Hematopoietic multipotent progenitor cell (in vitro differentiated cells): ENCODE results near the gene IWS1. TPM values are rescaled to one million over a fixed set of nuclear protein-coding genes. Genes with fewer than 3 reads are reported as not detected.
"Not testable (repeated sequence)": the region's sequence is repeated elsewhere in the genome, so short reads cannot be mapped to it uniquely, and the experiment has no call there.

Experiments
- DNase-seq, 3 donors: peaks; one replicate each; pipeline ENCODE4 v3.0.0-alpha.2; 2011 to 2015; ENCODE audit warnings: low read depth in 2 of 3, low spot score in 2 of 3
- total RNA-seq: library from RNA; depleted of rRNA; stranded (reverse); fragments of >200 nt; gene quantifications from one replicate; pipeline ENCODE4 v1.2.3, GENCODE V29; 2012

IWS1 gene
- total RNA-seq, 1 donor: 12.1 TPM

- no peak for DNase-seq
Observed at GRCh38 chr2:127561371-127561770, 35.1 kb upstream of the IWS1 start.

GRCh38 chr2:127560931-127561280, 34.6 kb upstream of the IWS1 start:
- no peak for DNase-seq

GRCh38 chr2:127560201-127560930, 34.1 kb upstream of the IWS1 start:
- no peak for DNase-seq

- DNase-seq: no peak
Observed at GRCh38 chr2:127559454-127559853, 33.2 kb upstream of the IWS1 start.

- DNase-seq: no peak
Observed at GRCh38 chr2:127558911-127559310, 32.6 kb upstream of the IWS1 start.

- DNase-seq: no peak
Observed at GRCh38 chr2:127552846-127553245, 26.6 kb upstream of the IWS1 start.

GRCh38 chr2:127552336-127552735, 26.0 kb upstream of the IWS1 start:
- no peak for DNase-seq

GRCh38 chr2:127551221-127551930, 25.1 kb upstream of the IWS1 start:
- DNase-seq: no peak

- DNase-seq: no peak
Observed at GRCh38 chr2:127546797-127547196, 20.5 kb upstream of the IWS1 start.

- no peak for DNase-seq
Observed at GRCh38 chr2:127545796-127546195, 19.5 kb upstream of the IWS1 start.

- no peak for DNase-seq
Observed at GRCh38 chr2:127545189-127545588, 18.9 kb upstream of the IWS1 start.

- not testable (repeated sequence) for DNase-seq
Observed at GRCh38 chr2:127543013-127543501, 16.8 kb upstream of the IWS1 start.

- no peak for DNase-seq
Observed at GRCh38 chr2:127542231-127542630, 15.9 kb upstream of the IWS1 start.

- DNase-seq: no peak
Observed at GRCh38 chr2:127541809-127542208, 15.5 kb upstream of the IWS1 start.

- no peak for DNase-seq
Observed at GRCh38 chr2:127537644-127538043, 11.4 kb upstream of the IWS1 start.

GRCh38 chr2:127536707-127537541, 10.6 kb upstream of the IWS1 start:
- DNase-seq: no peak

GRCh38 chr2:127535918-127536317, 9.6 kb upstream of the IWS1 start:
- DNase-seq: no peak

- no peak for DNase-seq
Observed at GRCh38 chr2:127535422-127535901, 9.2 kb upstream of the IWS1 start, which contains the start of gene MYO7B. Gene MYO7B, plus strand, starts transcription at chr2:127535683. Its CDS starts 24,040 bp downstream, at chr2:127559723.

GRCh38 chr2:127532296-127532695, 6.0 kb upstream of the IWS1 start:
- DNase-seq: no peak

- no peak for DNase-seq
Observed at GRCh38 chr2:127531221-127531648, 4.9 kb upstream of the IWS1 start.
